ENCODE data around the gene DMXL1. TPM values are rescaled to one million over a fixed set of nuclear protein-coding genes. Genes with fewer than 3 reads are reported as not detected.

DMXL1 gene
- total RNA-seq (2014; rRNA removed; shearing (Covaris generic)): 11.1 and 15.7 TPM in 2 replicates

DNA sequence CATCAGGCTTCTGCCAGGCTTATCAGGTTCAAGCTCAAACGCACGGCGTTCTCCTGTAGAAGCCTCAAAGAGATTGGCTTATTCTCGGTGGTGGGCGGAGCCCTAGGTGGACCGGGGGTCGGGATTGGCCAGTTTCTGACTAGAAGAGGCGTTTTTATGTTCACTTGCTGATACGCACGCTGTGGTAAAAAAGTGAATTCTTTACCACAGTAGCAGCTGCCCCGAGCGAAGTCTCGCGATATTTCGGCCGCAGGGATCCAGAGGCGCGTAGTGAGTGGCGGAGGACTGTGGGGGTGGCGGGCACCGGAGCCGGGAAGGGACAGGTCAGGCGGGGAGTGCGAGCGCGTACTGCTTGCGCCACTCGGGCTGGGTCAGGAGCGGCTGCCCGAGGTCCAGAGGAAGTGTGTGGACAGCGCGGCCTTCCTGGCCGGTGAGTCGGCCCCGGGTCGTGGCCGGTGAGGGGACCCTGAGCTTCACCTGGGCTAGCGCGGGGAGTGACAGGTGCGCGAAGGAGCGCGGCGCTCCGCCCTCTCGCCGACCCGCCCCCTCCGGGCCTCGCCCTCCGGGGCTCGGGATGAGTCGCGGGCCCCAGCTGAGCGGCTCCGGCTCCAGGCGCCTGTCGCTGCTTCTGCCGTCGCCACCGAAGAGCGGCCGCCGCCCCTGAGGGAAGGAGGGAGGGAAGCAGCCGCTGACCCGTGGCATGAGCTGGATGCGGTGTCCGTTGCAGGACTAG is at the start of gene DMXL1:
Gene DMXL1, plus strand, starts transcription at position 260 of the 733 bp plus-strand sequence. CDS start 483 bp downstream, outside the sequence.
- peak; percentile 100 for DNase-seq (ENCODE audit: low spot score)

DNA sequence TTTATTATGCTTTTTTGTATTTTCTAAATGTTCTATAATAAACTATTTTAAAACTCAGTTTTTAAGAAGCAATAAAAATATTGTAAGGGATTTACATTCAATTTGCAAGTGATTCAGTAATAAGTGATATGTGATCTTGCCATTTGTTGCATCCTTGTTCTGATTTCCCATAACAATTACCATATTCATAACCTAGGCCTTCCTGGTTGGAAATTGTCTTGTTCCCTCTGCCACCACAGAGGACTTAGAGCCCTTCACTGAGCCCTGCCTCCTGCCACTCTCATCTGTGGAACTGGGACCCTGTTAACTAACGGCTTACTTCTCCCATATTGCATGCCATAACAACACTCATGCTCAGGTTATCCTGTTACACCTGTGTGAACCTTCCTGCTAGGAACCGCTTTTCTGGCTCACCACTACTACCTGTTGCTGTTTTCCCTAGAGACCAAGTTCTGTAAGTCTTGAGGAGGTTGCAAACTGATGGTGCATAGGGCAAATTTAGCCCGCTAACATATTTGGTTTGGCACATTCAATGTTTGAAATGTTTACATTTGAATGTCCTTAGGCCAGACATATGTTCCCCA is 49.6 kb upstream of the DMXL1 start:
- no peak for DNase-seq (ENCODE audit: low spot score)

DNA sequence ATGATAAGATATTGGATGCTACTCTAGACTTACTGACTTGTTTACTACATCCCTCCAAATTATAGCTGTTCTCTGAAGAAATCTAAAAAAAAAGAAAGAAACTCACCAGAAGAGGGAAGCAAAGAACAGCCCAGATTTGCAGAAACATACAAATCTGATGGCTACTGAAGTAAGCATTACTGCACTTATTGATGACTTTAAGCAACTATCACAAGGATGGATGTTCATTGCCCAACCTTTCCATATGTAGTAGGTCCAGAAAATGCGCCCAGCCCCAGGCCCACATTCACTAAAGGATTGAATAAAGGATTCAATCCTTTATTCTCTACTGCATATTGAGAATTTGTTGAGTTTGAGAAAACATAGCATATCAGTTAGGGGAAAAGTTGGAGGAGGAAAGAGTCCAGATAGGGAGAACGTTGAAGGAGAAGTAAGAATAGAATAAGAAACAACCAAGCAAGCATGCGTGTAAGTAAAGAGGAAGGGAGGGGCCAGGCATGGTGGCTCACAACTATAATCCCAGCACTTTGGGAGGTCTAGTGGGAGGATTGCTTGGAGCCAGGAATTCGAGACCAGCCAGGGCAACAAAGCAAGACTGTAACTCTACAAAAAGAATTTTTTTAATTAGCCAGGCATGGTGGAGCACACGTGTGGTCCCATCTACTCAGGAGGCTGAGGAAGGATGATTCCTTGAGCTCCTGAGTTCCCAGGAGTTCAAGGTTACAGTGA is 48.7 kb upstream of the DMXL1 start:
- peak; percentile 47 for DNase-seq (ENCODE audit: low spot score)

DNA sequence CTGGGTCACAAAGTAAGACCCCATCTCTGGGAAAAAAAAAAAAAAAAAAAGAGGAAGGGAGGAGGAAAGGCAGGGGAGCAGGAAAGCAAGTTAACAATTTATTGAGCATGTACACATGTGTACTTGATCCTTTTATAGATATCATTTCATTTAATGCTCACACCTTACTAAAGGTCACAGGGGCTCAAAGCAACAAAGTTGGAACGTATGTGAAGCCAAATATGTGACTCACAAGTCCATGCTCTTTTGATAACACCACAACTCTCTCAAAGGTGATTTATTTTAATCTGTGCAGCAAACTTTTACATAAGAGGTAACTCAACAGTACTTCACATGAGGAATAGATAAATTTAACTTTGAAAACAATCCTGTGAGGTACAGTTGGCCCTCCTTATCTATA is 48.1 kb upstream of the DMXL1 start:
- DNase-seq (ENCODE audit: low spot score): no peak

DNA sequence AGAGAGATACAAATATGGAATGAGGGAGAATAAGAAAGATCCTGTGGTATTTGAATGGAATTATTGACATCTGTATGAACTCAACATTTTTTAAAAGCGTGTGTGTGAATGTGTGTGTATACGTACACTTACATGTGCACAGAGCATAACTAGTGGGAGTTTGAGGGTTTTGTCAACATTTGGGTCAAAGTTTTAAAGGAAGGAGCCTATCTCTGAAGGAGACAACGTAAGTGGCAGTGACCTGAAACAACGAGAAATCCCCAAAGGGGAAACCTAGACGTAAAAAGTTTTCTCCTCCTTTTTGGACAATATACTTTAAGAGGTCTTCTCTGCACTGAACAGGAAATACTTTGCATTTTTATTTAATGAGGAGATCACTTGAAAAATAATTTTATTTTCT is 42.3 kb upstream of the DMXL1 start:
- no peak for DNase-seq (ENCODE audit: low spot score)

- DNase-seq (ENCODE audit: low spot score): no peak
Measured at GRCh38 chr5:119031011-119031886, 39.6 kb upstream of the DMXL1 start.

DNA sequence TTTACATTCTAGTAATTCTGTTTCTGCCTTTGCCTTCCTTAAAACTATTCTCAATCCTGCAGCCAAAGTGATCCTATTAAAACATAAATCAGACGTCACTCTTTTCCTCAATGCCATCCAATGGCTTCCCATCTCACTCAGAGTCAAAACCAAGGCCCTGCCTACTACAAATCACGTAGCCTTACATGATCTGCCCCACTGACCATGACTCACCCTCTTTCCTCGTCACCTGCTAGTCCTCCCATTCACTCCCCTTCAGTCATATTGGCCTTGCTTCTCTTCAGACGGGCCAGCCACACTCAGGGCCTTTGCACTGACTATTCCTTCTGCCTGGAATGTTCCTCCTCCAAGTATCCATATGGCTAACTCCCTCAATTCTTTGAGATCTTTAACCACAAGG is 39.0 kb upstream of the DMXL1 start:
- no peak for DNase-seq (ENCODE audit: low spot score)

- no peak for DNase-seq (ENCODE audit: low spot score)
Measured at GRCh38 chr5:119032656-119033055, 38.2 kb upstream of the DMXL1 start.

DNA sequence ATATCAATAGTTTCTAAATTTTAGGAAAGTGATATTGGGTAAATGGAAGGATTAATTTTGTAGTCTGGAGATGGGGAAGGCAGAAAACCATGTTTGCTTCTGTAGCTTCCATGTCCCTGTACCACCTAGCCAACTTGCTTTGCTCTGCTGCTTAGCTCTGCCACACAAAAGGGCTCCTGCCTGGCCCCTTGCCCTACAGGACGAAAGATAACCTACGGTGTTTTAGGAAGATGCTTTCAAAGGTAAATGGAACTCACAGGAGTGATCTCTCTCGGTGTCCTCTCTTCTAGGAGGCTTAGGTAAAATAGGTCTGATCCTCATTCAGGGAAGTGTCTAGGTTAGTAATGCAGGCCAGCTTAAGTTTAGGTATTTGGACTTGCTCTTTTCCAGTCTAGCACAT is 37.8 kb upstream of the DMXL1 start:
- no peak for DNase-seq (ENCODE audit: low spot score)

- DNase-seq (ENCODE audit: low spot score): peak; percentile 25
Measured at GRCh38 chr5:119036101-119036762, 34.7 kb upstream of the DMXL1 start.

DNA sequence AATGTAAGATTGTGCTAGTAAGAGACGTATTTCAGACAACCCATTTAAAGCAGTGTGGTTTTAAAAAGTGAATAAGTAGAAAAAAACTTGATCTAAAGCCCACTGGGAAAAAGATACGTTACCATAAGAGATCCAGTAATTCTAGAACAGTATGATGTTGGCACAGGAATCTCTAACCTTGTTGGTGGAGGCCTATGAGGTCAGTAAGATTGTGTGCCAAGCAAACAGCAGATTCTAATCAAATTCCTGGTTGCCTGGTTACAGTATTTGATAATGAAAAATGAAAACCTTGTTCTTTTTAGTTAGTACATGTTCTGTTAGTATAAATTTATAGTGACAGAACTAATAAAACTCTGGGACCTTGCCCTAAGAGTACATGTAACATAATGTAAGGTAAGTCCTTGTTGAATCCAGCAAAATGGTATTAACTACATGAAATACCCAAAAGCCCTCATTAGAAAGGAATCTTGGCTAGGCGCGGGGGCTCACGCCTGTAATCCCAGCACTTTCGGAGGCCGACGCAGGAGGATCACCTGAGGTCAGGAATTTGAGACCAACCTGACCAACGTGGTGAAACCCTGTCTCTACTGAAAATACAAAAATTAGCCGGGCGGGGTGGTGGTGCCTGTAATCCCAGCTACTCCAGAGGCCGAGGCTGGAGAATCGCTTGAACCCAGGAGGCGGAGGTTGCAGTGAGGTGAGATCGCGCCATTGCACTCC is 33.2 kb upstream of the DMXL1 start:
- no peak for DNase-seq (ENCODE audit: low spot score)

DNA sequence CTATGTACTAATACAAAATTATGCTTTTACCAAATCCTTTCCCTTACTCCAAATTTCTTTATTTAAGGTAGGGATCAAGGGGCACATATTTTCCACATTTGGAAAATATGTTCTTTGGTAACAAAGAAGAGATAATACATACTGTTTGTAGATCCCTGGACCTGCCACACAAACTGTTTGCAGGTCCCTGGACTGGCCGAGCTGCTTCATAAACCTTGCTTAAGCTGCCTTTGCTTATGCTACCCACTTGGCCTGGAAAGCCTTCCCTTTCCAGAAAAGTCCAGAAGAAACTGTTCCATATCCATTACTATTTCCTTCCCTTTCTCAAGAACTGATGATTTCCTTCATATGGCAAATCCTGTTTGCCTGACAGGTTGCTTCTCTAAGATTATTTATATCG is 22.6 kb upstream of the DMXL1 start:
- no peak for DNase-seq (ENCODE audit: low spot score)

DNA sequence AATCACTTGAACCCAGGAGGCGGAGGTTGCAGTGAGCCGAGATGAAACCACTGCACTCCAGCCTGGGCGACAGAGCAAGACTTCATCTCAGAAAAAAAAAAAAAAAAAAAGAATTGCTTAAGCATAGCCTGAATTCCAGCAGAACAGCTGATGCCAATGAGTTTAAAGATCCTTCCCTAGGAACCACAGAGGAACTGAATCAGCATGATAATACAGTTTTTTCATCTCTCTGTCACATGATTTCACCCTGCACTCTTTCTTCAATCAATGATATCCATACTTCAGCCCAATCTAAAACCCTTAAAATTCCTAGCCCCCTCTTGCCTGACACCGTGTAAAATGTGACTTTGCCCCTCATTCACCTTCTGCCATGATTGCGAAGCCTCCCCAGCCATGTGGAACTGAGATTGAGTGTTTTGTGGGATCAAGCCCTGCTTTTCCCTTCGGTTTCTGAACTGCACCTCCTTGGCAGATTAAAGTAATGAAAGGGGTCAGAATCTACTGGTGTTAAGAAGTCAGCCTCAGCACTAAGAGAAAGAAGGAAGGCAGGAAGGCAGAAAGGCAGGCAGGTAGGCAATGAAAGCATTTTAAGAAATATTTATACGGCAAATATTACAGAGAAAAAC is 20.9 kb upstream of the DMXL1 start:
- DNase-seq (ENCODE audit: low spot score): peak; percentile 77

DNA sequence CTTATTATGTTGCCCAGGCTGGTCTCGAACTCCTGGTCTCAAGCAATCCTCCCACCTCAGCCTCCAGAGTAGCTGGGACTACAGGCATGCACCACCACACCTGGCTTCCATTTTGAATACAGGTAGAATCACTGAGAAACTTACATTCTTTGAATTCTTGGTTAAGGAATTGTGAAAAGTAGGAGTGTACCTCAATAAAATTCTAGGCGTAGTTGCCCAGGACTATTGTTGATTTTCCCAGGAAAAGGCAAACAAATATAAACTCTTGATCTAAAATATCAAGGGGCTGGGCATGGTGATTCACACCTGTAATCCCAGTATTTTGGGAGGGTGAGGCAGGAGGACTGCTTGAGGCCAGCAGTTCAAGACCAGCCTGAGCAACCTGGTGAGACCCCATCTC is 16.8 kb upstream of the DMXL1 start:
- DNase-seq (ENCODE audit: low spot score): no peak

DNA sequence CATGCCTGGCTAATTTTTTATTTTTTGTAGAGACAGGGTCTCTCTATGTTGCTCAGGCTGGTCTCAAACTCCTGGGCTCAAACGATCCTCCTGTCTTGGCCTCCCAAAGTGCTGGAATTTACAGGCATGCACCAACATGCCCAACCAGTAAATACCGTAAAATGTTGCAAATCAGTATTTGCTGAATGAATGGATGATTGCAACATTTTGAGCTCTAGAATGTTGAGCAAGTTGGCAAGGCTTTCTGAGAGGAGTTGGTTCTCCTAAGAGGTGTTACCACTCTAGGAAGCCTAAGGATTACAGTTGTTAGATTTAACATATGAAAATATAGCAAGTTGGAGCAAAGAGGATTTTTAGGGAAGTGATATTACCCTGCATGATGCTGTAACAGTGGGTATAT is 15.6 kb upstream of the DMXL1 start:
- no peak for DNase-seq (ENCODE audit: low spot score)

GRCh38 chr5:119058979-119059529 is 11.8 kb upstream of the DMXL1 start:
- no peak for DNase-seq (ENCODE audit: low spot score)

GRCh38 chr5:119059740-119060255 is 11.1 kb upstream of the DMXL1 start:
- DNase-seq (ENCODE audit: low spot score): no peak

- peak; percentile 62 for DNase-seq (ENCODE audit: low spot score)
Measured at GRCh38 chr5:119063579-119064379, 7.1 kb upstream of the DMXL1 start.

DNA sequence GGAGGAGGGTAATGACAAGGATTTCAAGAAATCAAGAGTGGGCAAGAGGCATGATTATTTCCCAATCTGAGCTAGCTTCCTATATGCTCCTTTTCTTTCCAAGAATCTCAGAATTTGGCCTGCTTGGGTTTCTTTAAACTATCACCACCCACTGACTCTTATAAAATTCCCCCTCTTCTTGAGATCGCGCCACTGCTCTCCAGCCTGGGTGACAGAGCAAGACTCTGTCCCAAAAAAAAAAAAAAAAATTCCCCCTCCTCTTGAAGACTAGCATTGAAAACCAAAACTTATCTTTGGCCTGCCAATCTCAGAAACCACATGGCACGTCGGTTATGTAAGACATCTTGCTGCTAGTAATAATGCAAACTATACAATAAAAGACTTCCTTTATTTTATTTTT is 3.4 kb upstream of the DMXL1 start:
- DNase-seq (ENCODE audit: low spot score): no peak
